Measurements from ENCODE around the gene SDCCAG8. TPM values are rescaled to one million over a fixed set of nuclear protein-coding genes. Genes with fewer than 3 reads are reported as not detected.

SDCCAG8 gene
- total RNA-seq, 4 donors from 2014 or later: 17.5 to 37.6 (median 21.7) TPM

DNA sequence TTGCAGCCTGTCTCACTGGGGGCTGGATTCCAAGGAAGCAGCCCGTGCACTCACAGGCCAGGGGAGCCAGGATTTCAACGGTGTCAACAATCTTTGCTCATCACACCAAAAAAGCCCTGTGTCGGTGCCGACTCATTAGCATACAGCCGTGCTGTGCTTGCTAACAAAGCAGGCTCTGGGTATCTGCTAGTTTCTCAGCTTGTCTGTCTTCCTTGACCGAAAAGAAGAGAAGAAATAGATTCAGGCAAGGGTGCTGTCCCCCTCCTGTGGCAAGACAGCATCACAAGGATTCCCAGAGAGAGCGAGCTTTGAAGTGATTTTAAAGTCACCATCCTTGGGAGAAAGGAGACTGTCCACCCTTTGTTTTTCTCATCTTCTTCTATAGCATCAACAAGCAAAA lies 214.7 kb downstream of the SDCCAG8 start:
- H3K9me3 ChIP-seq: no peaks in the 10 kb centered on the region
- no peaks in the 10 kb centered on the region for H3K27me3 ChIP-seq
- DNase-seq: no peak
- no peak overlapping the region for H3K27ac ChIP-seq
- 70 to 100% methylated on average over 5 of the region's 7 CpGs for WGBS, 2 donors
- intact Hi-C loops (cut with DNase I): no loop called here
- H3K4me1 ChIP-seq: peaks cover 6 to 26% (median 13%) of the 10 kb centered on the region in 3 donors
- no peak overlapping the region for H3K4me3 ChIP-seq
- TF ChIP-seq, protein P1, sequence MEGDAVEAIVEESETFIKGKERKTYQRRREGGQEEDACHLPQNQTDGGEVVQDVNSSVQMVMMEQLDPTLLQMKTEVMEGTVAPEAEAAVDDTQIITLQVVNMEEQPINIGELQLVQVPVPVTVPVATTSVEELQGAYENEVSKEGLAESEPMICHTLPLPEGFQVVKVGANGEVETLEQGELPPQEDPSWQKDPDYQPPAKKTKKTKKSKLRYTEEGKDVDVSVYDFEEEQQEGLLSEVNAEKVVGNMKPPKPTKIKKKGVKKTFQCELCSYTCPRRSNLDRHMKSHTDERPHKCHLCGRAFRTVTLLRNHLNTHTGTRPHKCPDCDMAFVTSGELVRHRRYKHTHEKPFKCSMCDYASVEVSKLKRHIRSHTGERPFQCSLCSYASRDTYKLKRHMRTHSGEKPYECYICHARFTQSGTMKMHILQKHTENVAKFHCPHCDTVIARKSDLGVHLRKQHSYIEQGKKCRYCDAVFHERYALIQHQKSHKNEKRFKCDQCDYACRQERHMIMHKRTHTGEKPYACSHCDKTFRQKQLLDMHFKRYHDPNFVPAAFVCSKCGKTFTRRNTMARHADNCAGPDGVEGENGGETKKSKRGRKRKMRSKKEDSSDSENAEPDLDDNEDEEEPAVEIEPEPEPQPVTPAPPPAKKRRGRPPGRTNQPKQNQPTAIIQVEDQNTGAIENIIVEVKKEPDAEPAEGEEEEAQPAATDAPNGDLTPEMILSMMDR (IDR thresholded peaks at IDR 0.05): no peak
- TF ChIP-seq POLR2A (IDR thresholded peaks at IDR 0.05): no peak
- H3K36me3 ChIP-seq: peaks cover 0 to 20% (median 0%) of the 10 kb centered on the region in 3 donors

DNA sequence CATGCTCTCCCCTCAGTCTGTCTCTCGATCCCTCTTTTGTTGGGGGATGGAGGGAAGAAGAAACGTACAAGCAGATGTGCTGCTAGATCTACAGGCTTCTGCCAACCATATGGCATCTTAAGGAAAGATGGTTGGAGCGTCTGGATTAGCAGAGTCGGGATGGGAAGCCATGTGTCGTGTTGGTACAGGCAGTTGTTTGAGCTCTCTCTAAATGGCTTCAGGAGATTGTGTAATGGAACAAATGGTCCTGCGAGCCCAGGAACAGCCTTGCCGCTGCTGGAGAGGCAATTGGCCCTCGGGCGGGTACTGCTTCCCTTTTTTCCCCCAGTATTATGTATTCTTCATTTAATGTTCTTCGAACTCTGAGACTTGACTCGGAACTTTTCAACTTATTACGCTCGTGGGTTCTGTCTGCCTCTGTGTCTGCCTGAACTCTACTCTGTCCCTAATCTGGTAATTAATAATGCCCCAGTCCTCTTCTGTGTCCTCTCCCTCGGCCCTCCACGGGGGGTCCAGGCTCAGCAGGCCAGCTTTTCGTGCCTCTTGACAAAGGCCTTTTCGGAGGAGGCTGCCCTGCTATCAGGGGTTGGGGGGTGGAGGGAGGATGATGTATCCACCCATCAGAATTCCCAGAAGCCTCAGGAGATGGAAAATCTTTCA lies 215.3 kb downstream of the SDCCAG8 start:
- Histone ChIP-seq H3K27me3 (no peaks in the 10 kb centered on the region), H3K36me3 (peaks cover 0 to 20% (median 0%) of the 10 kb centered on the region in 3 donors), H3K4me1 (peaks cover 6 to 26% (median 13%) of the 10 kb centered on the region in 3 donors), H3K27ac (no peak overlapping the region), H3K9me3 (no peaks in the 10 kb centered on the region), H3K4me3 (no peak overlapping the region)
- intact Hi-C loops (cut with DNase I): no loop called here
- DNase-seq: no peak
- 81 to 88% methylated on average over 15 to 17 of the region's 17 CpGs for WGBS, 2 donors
- TF ChIP-seq POLR2A (IDR thresholded peaks at IDR 0.05): no peak
- TF ChIP-seq, protein P1 (IDR thresholded peaks at IDR 0.05): no peak

DNA sequence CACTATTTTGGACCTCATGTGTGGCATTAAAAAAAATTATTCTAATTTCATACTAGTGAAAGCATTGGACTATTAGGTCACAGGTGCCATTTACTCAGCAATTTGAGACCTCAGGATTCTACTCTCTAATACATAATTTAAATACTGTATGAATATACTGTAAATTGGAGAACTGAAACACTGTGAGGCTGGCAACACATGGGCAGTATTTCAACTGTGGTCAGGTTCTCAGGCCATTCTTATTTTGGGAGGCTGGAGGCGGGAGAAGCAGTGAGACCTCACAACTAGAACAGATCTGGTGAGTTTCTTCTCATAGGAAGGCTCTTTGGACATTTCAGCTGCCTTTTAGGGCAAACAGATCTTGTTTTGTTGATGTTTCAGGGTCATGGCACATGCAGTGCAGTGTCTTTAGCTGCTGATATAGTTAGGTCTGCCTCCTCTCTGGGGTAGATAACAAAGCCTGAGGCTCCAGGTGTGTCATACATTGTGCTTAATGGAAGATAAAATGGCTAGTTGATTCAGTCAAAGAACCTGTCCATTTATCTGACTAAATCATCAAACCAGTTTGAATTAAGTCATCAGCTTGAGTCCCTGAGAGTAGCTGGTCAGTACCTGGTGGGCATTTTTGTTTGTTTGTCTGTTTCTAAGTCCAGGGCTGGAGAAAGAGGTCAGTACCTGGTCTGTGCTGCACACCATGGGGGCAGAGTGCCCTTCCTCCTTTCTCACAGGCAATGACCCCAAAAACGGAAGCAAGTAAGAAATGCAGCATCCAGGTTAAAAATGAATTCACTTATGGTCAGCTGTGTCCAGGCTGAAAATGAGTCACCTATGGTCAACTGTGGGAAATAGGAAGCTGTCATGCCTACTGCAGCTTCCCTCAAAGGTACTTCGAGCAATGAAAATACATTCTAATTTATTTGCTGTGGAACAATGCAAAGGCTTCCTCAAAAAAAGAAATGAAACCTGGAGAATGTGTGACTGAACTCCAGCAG lies 216.2 kb downstream of the SDCCAG8 start:
- H3K36me3 ChIP-seq: peaks cover 0 to 19% (median 0%) of the 10 kb centered on the region in 3 donors
- H3K27ac ChIP-seq: no peak overlapping the region
- intact Hi-C loops (cut with DNase I): no loop called here
- no peaks in the 10 kb centered on the region for H3K9me3 ChIP-seq
- 53 to 74% methylated on average over 1 to 3 of the region's 3 CpGs for WGBS, 2 donors
- H3K4me1 ChIP-seq: peaks cover 6 to 26% (median 13%) of the 10 kb centered on the region in 3 donors
- TF ChIP-seq, protein P1 (IDR thresholded peaks at IDR 0.05): no peak
- no peak for TF ChIP-seq POLR2A (IDR thresholded peaks at IDR 0.05)
- no peak overlapping the region for H3K4me3 ChIP-seq
- H3K27me3 ChIP-seq: no peaks in the 10 kb centered on the region
- no peak for DNase-seq

DNA sequence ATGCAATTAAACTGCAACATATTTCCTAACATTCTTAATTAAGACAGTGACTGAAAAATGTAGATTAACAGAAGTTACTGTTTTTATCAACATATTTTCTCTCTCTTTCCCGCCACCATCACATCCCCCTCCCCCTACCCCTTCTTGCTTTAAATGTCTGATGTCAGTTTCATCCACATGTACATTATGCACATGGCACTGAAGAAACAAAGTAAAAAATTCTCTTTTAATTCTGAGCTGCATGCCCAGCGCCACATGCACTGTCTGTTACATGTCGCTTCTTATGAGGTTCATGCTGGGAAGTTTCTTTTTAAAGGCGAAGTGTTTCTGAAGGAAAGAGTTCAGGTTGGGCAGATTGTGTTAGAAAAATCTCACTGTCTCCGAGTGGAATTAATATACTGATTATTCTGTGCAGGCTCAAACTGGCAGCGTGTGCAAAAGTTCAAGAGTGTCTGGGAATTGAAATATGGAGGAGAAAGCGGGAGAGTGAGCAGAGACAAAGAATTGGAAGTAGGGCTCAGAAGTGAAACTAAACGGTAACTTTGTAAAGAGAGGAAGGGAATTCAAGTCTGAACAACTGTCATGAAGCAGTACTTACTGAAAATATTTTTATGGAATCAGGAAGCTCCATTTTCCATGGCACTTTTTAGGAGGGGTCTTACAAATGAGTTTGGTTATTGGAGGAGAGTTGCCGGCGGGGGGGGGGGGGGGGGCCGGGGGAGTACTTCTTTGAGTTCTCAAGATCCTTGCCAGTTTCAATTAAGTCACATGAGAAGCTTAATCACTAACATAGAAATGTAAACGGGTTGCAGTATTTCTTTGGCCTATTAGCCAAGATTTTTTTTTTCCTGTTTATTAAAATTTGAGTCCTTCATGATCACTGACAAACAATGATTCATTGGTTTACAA lies 217.6 kb downstream of the SDCCAG8 start:
- peaks cover 6 to 26% (median 13%) of the 10 kb centered on the region in 3 donors for H3K4me1 ChIP-seq
- H3K36me3 ChIP-seq: peaks cover 0 to 10% (median 0%) of the 10 kb centered on the region in 3 donors
- no peak for DNase-seq
- H3K9me3 ChIP-seq: no peaks in the 10 kb centered on the region
- intact Hi-C loops (cut with DNase I): no loop called here
- H3K4me3 ChIP-seq: peak overlapping the region; percentile 16 to 57 (median 32)
- WGBS, 2 donors: 14% methylated on average over 12 of the region's 12 CpGs
- H3K27ac ChIP-seq: peak overlapping the region; percentile 11 to 66 (median 40)
- no peaks in the 10 kb centered on the region for H3K27me3 ChIP-seq
- TF ChIP-seq, protein P1 (IDR thresholded peaks at IDR 0.05): no peak
- TF ChIP-seq POLR2A (IDR thresholded peaks at IDR 0.05): no peak

Measured in esophagus squamous epithelium (tissue), 5 donors.